ENCODE results near the gene RGS14. TPM values are rescaled to one million over a fixed set of nuclear protein-coding genes. Genes with fewer than 3 reads are reported as not detected.

The RGS14 gene
- total RNA-seq, 4 donors from 2014 or later: 16.5 to 49.6 (median 24.4) TPM

GRCh38 chr5:177370488-177371119 is 12.9 kb downstream of the RGS14 start:
- Histone ChIP-seq H3K27me3 (no peaks in the 10 kb centered on the region), H3K9me3 (no peaks in the 10 kb centered on the region), H3K4me1 (peaks cover 21 to 31% (median 26%) of the 10 kb centered on the region in 4 donors), H3K4me3 (peak overlapping the region in 3 of 4 donors; percentile 27 to 51 (median 36)), H3K27ac (peak overlapping the region; percentile 37 to 64 (median 62)), H3K36me3 (no peaks in the 10 kb centered on the region)
- TF ChIP-seq CTCF (IDR thresholded peaks at IDR 0.05) (peak; percentile 34 to 62 (median 51)), POLR2AphosphoS5 (IDR thresholded peaks at IDR 0.05) (peak in 1 of 3 donors; percentile 14), POLR2A (IDR thresholded peaks at IDR 0.05) (no peak), EP300 (IDR thresholded peaks at IDR 0.05; ENCODE audit: low read depth) (no peak)
- intact Hi-C loops (cut with DNase I; ENCODE audit: low total_unique reads) (no loop called here), in situ Hi-C loops (cut with MboI; ENCODE audit: low pct_ligation_motif_present in 1 of 4, low pct_unique_long_range_greater_than_20kb in 1 of 4, low sequenced_read_pairs in 3 of 4) (no loop called here)
- WGBS, 2 donors (ENCODE audit: low coverage in 1 of 2): 18% methylated on average over 25 of the region's 42 CpGs; no CpG with 5 or more reads in 1 of the 2 donors
- peak; percentile 87 for DNase-seq

GRCh38 chr5:177371120-177372033 is 13.7 kb downstream of the RGS14 start:
- intact Hi-C loops (cut with DNase I; ENCODE audit: low total_unique reads) (no loop called here), in situ Hi-C loops (cut with MboI; ENCODE audit: low pct_ligation_motif_present in 1 of 4, low pct_unique_long_range_greater_than_20kb in 1 of 4, low sequenced_read_pairs in 3 of 4) (no loop called here)
- TF ChIP-seq CTCF (IDR thresholded peaks at IDR 0.05) (no peak), POLR2AphosphoS5 (IDR thresholded peaks at IDR 0.05) (no peak), POLR2A (IDR thresholded peaks at IDR 0.05) (no peak), EP300 (IDR thresholded peaks at IDR 0.05; ENCODE audit: low read depth) (no peak)
- Histone ChIP-seq H3K27ac (peak overlapping the region; percentile 46 to 64 (median 62)), H3K4me1 (peaks cover 14 to 23% (median 19%) of the 10 kb centered on the region in 4 donors), H3K27me3 (no peaks in the 10 kb centered on the region), H3K36me3 (no peaks in the 10 kb centered on the region), H3K9me3 (no peaks in the 10 kb centered on the region), H3K4me3 (peak overlapping the region in 3 of 4 donors; percentile 27 to 51 (median 36))
- DNase-seq: no peak
- WGBS, 2 donors (ENCODE audit: low coverage in 1 of 2): 52 to 84% methylated on average over 2 to 25 of the region's 26 CpGs

- DNase-seq: no peak
- H3K27me3 ChIP-seq: no peaks in the 10 kb centered on the region
- 87% methylated on average over 11 of the region's 12 CpGs; no CpG with 5 or more reads in 1 of the 2 donors for WGBS, 2 donors (ENCODE audit: low coverage in 1 of 2)
- TF ChIP-seq POLR2A (IDR thresholded peaks at IDR 0.05) (no peak), POLR2AphosphoS5 (IDR thresholded peaks at IDR 0.05) (no peak), CTCF (IDR thresholded peaks at IDR 0.05) (no peak), EP300 (IDR thresholded peaks at IDR 0.05; ENCODE audit: low read depth) (no peak)
- peak overlapping the region in 2 of 4 donors; percentile 3 to 14 for H3K27ac ChIP-seq
- in situ Hi-C loops (cut with MboI; ENCODE audit: low pct_ligation_motif_present in 1 of 4, low pct_unique_long_range_greater_than_20kb in 1 of 4, low sequenced_read_pairs in 3 of 4): no loop called here
- no peaks in the 10 kb centered on the region for H3K9me3 ChIP-seq
- no peak overlapping the region for H3K4me3 ChIP-seq
- peaks cover 10 to 20% (median 14%) of the 10 kb centered on the region in 4 donors for H3K4me1 ChIP-seq
- intact Hi-C loops (cut with DNase I; ENCODE audit: low total_unique reads): no loop called here
- H3K36me3 ChIP-seq: no peaks in the 10 kb centered on the region
These were observed 14.5 kb downstream of the RGS14 start for GRCh38 chr5:177372034-177372896.
